ENCODE measurements around the gene HK3.

HK3 gene

DNA sequence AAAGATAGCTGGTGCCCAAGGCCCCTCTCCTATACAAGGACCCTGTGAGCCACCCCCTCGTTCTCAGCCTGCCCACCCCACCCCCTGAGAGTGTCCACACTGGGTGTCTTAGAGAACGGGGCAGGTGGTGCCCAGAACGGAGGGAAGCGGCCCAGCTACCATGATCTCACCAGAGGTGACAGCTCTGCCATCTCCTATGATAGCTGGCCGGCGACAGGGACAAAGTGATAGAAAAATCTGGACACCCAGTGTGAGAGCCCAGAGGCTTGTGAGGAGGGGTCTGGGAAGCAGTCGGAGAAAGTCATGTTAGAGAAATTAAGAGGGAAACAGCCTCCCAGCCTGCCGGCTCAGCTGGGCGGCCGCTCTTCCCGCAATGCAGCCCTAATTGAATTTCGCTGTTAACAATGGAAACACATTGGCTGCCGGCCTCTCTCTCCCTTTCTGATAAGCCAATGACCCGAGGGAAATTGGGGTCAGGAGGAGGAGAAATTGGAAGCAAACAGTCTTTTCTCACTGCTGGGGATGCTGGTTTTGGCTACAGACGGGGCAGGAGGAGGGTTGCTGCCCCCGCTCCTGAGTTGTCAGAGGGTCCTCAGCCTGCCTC lies 32.3 kb downstream of the HK3 start:
- no peak for DNase-seq

DNA sequence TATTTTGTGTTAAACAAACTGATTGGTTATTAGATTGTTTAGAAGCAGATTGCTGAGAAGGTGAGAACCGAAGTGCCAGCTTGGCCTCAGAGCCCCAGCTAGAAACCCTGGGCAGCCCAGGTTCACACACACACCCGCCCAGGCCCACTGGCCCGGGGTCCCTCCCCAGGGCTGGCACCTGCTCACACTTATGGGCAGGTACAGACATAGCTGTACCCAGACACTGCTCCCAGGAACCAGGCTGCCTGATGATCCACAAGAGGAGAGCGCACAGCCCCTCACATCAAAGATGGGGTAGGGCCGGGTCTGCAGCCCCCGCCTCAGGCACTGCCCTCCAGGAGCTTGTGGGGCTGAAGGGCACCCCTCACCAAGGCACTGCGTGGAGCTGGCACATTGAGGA lies 33.2 kb downstream of the HK3 start:
- DNase-seq: no peak

DNA sequence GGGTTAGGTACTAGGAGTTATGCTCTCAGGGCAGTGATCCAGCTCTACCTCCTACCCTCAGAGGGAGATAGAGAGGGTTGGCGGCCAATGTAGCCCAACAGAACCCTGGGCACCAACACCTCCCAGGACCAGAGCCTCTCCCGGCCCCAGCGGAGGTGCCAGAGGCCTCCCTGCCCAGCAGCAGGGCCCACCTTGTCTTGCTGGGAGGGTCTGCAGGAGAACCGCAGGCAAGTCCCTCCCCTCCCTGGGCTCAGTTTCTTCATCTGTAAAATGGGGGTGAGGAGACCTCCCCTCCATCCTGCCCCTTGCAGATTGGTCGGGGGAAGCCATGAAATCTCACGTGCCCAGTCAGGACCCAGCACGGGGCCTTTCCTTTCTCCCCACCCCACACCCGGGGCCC lies 34.4 kb downstream of the HK3 start:
- no peak for DNase-seq

DNA sequence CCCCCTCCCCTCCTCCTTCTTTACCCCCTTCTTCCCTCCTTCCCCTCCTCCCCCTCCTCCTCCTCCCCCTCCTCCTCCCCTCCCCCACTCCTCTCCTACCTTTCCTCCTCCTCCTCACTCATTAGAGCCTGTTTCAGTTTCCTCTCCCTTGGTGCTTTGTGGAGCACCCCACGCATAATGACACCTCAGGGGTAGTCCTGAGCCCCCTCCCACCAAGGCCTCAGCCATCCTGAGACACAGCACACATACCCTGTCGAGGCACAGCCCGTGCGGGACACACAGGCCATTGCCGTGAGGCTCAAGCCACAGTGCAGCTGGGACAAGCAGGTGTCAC lies 35.4 kb downstream of the HK3 start:
- DNase-seq: no peak

DNA sequence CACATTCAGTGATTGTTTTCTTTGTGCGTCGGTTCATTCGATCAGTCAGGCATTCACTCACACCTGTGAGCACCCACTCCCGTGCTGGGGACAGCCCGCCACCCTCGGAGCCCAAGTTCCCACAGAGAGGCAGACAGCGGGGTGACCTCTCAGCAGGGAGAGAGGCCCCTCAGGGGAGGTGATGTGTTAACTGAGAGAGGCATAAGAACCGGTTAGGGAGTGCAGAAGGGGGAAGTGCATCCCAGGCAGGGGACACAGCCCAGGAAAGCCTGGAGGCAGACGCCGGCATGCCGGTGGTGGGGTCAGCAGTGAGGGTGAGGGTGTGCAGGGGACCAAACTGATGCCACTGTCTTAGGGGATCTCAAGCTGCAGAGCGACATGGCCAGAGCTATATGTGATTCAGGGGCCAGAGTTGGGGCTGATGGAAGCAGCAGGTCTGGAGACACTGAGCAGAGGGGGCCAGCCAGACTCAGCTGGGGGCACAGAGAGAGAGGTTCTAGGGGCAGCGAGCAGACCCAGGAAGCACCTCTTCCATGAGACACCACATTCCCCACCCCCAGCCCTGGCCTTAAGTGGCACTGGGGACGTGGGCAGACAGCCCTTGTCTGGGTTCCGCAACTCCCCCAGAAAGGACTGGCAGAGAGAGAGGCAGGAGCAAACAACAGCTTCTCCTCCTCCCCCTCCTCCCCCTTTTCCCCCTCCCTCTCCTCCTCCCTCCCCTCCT lies 35.9 kb downstream of the HK3 start:
- DNase-seq: no peak

DNA sequence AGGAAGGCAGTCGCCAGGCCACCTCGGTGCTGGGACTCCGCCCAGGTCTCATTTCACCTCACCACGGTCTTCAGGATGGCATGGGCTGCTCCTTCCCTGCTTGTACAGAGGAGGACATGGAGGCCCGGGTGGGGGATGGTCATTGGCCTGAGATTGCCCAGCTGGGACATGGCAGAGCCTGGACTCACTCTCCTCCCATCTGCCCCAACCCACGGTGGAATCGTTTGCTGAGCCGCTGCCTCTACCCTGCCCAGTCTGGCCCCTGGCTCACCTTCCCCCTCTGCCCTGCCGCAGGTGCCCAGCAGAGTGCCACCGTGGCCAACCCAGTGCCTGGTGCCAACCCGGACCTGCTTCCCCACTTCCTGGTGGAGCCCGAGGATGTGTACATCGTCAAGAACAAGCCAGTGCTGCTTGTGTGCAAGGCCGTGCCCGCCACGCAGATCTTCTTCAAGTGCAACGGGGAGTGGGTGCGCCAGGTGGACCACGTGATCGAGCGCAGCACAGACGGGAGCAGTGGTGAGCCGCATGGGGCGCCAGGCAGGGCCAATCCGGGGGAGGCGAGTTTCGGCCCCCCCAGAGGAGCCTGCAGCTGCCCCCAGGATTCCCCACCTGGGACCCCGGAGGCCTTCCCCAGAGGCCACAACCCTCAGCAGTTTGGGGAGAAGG lies 36.7 kb downstream of the HK3 start:
- DNase-seq: no peak

DNA sequence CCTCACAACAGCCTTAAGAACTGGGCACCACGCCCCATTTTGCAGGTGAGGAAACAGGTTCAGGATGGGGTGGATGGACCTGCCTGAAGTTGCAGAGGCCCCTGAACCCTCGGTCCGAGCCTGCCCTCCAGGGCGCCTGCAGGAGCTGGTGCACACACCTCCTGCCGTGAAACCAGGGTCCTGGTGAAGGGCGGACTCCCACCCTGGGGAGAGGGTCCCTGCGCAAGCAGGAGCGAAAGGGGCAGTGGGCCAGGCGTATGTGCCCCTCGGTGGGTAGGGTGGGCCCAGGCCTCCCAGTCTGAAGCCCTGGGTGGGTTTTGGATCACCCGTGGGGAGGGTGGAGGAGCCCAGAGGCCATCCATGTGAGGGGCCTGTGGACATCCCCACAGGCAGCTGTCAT lies 37.9 kb downstream of the HK3 start:
- DNase-seq: no peak

DNA sequence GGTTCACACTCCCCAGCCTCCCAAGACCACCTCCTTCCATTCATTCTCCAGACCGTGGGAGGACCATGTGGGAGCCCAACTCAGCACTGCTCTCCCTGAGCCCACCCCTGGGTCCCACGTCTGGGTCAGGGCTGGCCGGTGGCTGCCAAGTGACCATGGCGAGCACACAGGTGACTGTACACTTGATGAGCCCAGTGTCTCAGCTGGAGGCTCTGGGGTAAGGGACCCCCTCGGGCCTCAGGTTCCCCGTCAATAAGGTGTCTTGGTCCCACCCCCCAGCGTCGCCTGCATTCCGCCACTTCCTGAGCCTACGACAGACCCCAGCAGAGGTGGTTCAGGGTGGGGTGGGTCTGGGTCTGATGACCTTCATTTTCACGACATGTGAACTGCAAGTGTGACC lies 38.8 kb downstream of the HK3 start:
- DNase-seq: no peak

DNA sequence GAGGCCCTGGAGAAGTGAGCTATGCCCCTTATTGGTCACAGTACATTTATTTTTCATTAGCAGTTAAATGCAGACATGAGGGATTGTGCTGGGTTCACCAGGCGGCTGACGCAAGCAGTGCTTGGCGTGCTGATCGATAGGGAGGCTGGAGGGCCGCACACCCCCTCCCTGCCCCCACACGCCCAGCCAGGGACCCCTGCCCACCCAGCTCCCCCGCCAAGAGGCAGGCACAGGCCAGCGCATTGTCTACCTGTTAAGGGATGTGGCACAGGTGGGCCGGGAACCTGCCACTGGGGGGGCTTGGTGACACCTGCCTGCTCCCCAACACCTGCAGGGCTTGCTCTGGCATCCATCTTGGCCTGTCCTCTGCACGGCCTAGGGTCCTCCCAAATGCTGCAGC lies 39.2 kb downstream of the HK3 start:
- no peak for DNase-seq

DNA sequence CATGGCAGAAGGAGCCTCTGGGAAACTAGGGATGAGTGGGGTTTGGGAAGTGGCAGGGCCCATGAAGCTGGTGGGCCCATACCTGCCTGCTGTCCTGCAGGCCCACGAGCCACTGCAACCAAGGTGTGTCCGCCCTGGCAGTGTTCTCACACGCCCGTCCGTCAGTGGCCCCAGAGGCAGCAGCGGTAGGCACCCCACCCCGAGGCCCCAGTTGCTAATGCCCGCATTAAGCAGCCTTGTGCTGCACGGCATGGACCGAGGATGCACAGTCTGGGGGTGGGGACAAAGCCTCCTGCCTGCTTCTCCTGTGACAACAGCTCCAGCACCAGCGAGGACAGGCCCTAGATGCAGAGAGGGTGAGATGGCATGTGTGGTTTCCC lies 41.3 kb downstream of the HK3 start:
- no peak for DNase-seq

DNA sequence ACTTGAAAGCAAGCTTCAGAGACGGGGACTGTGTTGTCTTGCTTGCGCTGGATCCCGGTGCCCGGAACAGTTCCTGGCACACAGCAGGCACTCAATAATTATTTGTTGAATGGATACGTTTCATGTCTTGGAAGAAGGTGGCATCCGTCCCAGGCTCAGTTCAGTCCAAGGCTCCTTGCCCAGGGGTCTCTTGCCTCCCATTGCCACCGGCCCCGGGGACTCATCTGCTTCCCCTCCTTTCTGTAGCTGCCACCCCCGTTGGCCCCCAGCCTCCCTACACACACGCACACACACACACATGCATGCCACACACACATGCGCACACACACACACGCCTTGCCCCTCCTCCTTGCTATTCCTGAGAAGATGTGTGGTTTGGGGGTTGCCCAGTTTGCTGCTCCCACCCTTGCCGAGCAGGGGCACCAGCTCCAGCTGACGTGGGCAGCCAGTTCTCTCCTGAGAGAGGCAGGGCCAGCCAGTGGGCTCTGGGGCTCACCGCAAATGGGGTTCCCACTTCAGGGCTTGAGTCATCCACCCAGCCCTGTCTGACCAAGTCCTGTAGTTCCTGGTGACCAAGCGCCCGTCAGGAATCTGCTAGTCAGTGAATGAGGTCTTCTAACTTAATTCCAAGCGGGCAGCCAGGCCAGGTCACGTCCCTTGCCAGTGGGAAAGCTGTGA lies 41.8 kb downstream of the HK3 start:
- no peak for DNase-seq

DNA sequence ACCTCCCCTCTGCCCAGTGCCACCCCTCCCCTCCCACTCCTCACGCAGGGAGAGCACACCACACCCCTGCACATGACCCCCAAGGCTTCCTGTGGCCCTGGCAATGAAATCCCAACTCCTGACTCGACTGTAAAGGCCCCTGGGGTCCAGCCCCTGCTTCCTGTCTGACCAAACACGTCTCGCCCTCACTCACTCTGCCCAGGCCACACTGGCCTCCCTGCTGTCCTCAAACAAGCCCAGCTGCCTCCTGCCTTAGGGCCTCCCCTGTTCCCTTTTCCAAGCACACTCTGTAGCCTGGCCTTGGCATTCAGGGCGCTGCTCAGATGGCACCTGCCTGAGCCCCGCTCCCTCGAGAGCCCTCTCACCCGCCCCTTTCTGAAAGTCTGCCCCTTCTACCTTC lies 42.4 kb downstream of the HK3 start:
- no peak for DNase-seq

DNA sequence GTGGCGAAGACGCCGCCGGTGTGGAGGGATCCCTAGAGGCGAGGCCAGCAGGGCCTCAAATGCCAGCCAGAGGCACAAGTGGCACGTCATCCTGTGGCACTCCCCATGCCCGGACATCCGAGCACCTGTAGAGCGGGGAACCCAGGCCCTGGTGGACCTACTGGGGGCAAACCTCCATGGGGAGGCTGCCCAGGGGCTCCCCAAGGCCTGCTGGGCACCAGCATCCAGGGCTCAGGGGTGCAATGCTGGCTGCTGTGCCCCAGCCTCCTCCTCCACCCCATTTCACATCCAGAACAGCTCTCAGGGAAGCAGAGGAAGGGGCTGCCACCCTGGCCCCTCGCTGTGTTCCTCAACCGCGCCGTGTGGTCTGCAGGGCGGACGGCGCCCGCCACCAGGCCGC lies 43.5 kb downstream of the HK3 start:
- DNase-seq: no peak

DNA sequence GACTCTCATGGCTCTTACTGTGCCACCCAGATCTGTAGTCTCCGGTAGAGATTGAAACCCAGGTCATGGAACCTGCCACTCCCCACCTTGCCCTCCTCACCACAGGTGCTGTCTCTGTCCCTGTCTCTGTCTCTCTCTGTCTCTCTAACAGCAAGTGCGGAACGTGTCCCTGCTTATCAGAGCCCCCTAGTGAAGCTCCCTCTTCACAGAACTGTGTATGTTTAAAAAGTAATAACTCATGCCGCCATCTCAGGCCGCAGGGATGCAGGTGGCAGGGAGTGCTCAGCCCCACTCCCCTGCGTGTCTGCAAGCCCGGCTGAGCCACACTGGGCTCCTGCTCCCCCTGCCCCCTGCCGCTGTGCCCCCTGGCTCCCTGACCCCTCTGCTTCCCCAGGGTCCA lies 45.0 kb downstream of the HK3 start:
- no peak for DNase-seq

DNA sequence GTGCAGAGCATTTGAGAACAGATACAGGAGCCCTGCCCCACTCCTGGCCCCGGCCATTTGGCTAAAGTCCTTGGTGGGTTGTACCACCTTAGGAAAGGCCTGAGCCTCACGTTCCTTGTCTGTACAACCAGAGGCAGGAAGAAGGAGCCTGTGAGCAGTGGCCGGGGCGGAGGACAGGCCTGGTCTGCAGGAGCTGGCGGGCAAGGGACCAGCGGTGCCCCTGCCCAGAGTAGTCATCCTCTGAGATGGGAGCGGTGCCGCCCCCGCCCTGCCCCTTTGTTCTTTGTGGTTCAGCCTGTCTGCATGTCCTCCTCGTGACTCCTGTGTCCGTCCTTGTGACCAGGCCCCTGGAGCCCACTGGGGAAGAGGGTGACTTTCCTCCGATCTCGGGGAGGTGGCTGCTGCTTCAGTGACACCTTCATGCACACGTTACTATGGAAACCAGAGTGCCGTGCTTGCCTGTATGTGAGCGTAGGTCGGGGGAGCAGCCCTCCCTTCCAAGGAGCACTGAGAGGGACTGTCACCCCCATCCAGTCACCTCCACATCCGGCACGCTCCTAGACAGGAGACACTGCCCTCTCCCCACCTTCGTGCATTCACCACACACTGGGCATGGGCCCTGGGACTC lies 45.9 kb downstream of the HK3 start:
- DNase-seq: no peak

DNA sequence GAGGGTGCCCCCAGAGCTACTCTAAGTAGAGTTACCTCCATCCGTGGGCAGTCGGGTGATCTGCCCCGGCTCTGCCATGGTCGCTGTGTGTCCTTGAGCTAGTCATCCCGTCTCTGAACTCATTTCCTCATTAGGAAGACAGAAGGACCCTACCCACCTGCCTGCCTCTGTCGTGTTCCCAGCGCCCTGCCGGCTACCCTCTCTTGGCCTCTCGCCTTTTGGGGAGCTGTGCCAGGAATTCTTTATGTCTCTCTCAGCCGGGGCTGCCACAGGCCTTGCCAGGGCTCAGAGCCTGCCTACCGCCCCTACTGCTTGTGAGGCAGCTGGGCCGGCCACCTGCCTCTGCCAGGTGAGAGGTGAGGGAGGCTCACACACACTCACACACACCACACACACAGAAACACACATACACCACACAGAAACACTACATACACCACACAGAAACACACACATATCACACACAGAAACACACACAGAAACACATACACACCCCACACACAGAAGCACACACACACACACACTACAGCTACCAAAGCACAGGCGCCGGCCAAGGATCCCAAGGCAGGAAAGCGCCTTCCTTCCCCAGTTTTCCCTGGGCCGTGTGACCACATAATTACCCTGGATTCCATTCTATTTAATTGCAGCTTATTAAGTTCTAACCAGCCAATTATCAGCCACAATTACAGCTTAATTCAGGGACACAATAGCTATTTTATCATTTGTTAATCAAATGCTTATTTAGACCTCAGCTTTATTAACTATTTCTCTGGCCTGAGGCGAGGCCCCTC lies 47.1 kb downstream of the HK3 start:
- no peak for DNase-seq

DNA sequence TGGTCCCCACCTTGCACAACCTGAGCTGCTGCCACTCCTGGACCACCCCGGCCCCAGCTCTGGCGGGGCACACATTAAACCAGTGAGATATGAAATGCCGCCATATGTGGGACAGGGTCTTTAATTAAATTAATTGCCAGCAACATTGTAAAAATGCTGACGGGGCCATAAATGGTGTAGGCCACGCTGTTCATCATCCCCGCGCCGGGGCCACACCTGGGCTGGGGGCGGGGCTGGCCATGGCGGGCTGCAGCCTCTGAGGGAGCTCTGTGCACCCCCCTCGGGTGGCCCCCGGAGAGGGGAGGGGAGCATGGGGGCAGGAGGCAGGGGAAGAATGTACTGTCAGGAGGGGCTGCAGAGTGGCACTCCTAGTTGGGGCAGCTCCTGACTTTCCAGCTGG lies 47.8 kb downstream of the HK3 start:
- DNase-seq: no peak

DNA sequence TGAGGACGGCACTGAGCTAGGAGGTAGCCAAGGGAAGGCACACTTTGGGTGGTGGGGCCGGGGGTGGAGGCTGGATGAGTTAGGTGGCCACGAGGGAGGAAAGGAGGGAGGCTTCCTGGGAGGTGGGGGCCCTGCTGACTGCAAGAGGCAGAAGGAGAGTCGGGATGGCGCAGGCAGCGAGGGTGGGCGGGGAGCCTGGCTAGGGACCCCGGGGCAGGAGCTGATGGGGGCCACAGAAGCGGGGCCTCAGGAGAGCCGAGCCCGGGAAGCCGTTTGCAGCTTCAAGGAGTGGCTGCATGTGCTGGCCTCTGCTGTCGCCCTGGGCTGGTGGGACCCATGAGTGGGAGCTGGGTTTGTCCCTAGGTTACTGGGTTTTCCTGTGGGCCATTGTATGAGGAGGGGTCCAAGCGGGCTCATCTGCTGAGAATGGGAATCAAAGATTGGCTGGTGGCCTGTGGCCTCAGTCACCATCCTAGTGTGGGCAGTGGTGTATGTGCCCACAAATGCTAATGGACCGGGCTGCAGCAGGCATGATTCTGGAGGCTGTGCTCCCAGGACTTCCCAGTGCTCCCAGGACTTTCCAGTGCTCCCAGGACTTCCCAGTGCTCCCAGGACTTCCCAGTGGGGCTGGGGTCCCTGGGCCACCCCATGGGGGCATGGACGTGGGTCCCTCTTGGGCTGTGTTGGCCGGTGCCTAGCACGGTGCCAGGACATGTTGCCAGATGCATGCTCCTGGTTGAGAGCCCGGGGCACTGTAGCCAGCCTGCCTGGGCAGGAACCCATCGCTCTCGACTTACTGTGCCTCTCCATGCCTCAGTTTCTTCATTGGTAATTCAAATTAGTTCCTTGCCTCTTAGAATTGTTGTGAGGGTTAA lies 48.5 kb downstream of the HK3 start:
- no peak for DNase-seq

DNA sequence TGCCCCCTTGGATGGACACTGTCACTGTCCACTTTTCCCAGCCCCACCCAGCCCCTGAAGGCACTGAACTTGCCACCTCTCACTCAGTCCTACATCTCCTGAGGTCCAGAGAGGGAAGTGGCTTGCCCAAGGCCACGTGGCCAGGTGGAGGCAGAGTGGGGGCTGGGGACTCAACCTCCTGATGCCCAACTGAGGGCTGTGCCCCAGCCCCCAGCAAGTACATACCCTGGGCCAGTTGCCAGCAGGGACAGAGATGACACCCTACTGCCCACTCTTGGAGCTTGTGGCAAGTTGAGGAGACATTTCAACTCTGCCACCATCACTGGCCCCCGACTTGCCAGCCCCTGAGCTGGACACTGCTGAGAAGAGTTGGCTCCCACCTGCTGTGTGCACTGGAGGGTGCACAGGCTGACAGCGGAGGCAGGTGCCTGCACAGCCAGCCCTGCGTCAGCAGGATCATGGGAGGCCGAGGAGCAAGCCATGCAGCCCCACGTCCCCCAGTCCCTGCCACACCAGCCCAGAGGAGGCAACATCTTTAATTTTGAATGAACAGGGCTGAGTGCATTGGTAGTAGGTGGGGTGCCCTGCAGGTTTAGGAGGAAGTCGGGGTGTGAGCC lies 49.4 kb downstream of the HK3 start:
- DNase-seq: no peak

DNA sequence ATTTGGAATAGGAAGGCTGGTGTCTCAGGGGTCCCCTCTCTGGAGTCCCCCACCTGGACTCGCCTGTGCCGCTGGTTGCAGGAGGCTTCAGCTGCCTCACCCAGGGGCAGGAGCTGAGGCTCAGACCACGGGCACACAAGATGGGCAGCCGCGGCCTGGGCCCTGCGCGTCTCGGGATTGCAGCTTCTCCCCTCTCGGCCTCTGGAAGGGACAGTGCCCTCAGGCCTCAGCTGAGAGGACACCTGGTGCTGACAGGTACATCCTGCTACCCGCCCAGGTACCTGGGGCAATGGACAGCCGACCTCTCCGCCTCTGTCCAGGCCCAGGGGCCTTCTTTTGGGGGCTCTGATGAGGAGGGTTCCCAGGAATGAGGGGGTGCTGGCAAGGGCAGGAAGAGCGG lies 50.5 kb downstream of the HK3 start:
- DNase-seq: no peak

DNA sequence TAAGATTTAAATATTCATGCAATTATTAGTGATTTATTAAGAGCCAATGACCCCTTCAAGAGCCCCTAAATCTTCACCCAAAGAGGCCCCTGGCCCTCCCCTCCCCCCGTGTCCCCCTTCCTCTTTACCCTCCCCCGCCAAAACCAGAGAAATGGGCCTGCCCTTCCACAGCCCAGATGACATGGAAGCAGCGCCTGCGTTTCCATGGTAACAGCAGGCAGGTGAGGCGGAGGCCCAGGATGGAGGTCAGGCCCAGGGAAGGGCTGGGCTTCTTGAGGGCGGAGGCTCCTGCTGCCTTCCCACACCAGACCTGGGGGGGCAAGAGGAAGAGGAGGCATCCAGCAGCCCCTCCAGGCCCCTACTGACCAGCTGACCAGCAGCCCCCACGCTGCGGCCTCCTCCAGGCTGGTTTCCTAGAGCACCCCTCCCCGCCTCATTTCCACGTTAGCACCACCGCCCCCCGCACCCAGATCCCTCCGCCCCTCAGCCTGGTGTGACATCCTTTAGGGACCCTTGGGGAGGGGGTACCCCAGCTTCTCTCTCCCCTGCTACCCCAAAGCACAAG lies 51.3 kb downstream of the HK3 start:
- DNase-seq: no peak
